ENCODE measurements around the gene TMEM106B.

The TMEM106B gene

GRCh38 chr7:12226756-12227155 is 15.7 kb downstream of the TMEM106B start:
- DNase-seq (ENCODE audit: low read depth in 2 of 3, low spot score in 2 of 3) = no peak

- DNase-seq (ENCODE audit: low read depth in 2 of 3, low spot score in 2 of 3) = no peak
Observed at GRCh38 chr7:12228024-12228423, 16.9 kb downstream of the TMEM106B start.

- DNase-seq (ENCODE audit: low read depth in 2 of 3, low spot score in 2 of 3) = no peak
Observed at GRCh38 chr7:12229046-12229445, 18.0 kb downstream of the TMEM106B start.

GRCh38 chr7:12231097-12231496 is 20.0 kb downstream of the TMEM106B start:
- DNase-seq (ENCODE audit: low read depth in 2 of 3, low spot score in 2 of 3) = no peak

- no peak for DNase-seq (ENCODE audit: low read depth in 2 of 3, low spot score in 2 of 3)
Observed at GRCh38 chr7:12233175-12233574, 22.1 kb downstream of the TMEM106B start.

GRCh38 chr7:12234334-12234865 is 23.3 kb downstream of the TMEM106B start:
- no peak for DNase-seq (ENCODE audit: low read depth in 2 of 3, low spot score in 2 of 3)

- DNase-seq (ENCODE audit: low read depth in 2 of 3, low spot score in 2 of 3) = no peak
Observed at GRCh38 chr7:12235970-12236369, 24.9 kb downstream of the TMEM106B start.

- no peak for DNase-seq (ENCODE audit: low read depth in 2 of 3, low spot score in 2 of 3)
Observed at GRCh38 chr7:12237007-12237406, 25.9 kb downstream of the TMEM106B start.

GRCh38 chr7:12239806-12240205 is 28.7 kb downstream of the TMEM106B start:
- DNase-seq (ENCODE audit: low read depth in 2 of 3, low spot score in 2 of 3) = no peak

- no peak for DNase-seq (ENCODE audit: low read depth in 2 of 3, low spot score in 2 of 3)
Observed at GRCh38 chr7:12244129-12244528, 33.0 kb downstream of the TMEM106B start.

GRCh38 chr7:12244694-12245093 is 33.6 kb downstream of the TMEM106B start:
- DNase-seq (ENCODE audit: low read depth in 2 of 3, low spot score in 2 of 3) = no peak

- no peak for DNase-seq (ENCODE audit: low read depth in 2 of 3, low spot score in 2 of 3)
Observed at GRCh38 chr7:12249706-12250105, 38.6 kb downstream of the TMEM106B start.

- no peak for DNase-seq (ENCODE audit: low read depth in 2 of 3, low spot score in 2 of 3)
Observed at GRCh38 chr7:12250232-12250631, 39.1 kb downstream of the TMEM106B start.

GRCh38 chr7:12256090-12256489 is 45.0 kb downstream of the TMEM106B start:
- no peak for DNase-seq (ENCODE audit: low read depth in 2 of 3, low spot score in 2 of 3)

- no peak for DNase-seq (ENCODE audit: low read depth in 2 of 3, low spot score in 2 of 3)
Observed at GRCh38 chr7:12257582-12257981, 46.5 kb downstream of the TMEM106B start.

GRCh38 chr7:12258074-12258473 is 47.0 kb downstream of the TMEM106B start:
- DNase-seq (ENCODE audit: low read depth in 2 of 3, low spot score in 2 of 3) = no peak

- DNase-seq (ENCODE audit: low read depth in 2 of 3, low spot score in 2 of 3) = no peak
Observed at GRCh38 chr7:12267542-12267941, 56.4 kb downstream of the TMEM106B start.

- no peak for DNase-seq (ENCODE audit: low read depth in 2 of 3, low spot score in 2 of 3)
Observed at GRCh38 chr7:12269100-12269895, 58.2 kb downstream of the TMEM106B start.

- no peak for DNase-seq (ENCODE audit: low read depth in 2 of 3, low spot score in 2 of 3)
Observed at GRCh38 chr7:12281038-12281437, 69.9 kb downstream of the TMEM106B start.

- no peak for DNase-seq (ENCODE audit: low read depth in 2 of 3, low spot score in 2 of 3)
Observed at GRCh38 chr7:12287901-12288300, 76.8 kb downstream of the TMEM106B start.

- DNase-seq (ENCODE audit: low read depth in 2 of 3, low spot score in 2 of 3) = no peak
Observed at GRCh38 chr7:12289996-12290395, 78.9 kb downstream of the TMEM106B start.

- no peak for DNase-seq (ENCODE audit: low read depth in 2 of 3, low spot score in 2 of 3)
Observed at GRCh38 chr7:12290761-12291160, 79.7 kb downstream of the TMEM106B start.

GRCh38 chr7:12291870-12292269 is 80.8 kb downstream of the TMEM106B start:
- DNase-seq (ENCODE audit: low read depth in 2 of 3, low spot score in 2 of 3) = no peak
